HG02759 (cell line): Measurements from ENCODE around the gene GPR108.
"Not testable (repeated sequence)": the region's sequence is repeated elsewhere in the genome, so short reads cannot be mapped to it uniquely, and the experiment has no call there.

Source experiments
- ATAC-seq: cut with Tn5 transposase; IDR thresholded peaks from one replicate; pipeline ENCODE4 v1.9.1; 2021; ENCODE audit warnings: mild to moderate bottlenecking, moderate library complexity; ENCODE audit not compliant: unreplicated experiment

Gene GPR108

DNA sequence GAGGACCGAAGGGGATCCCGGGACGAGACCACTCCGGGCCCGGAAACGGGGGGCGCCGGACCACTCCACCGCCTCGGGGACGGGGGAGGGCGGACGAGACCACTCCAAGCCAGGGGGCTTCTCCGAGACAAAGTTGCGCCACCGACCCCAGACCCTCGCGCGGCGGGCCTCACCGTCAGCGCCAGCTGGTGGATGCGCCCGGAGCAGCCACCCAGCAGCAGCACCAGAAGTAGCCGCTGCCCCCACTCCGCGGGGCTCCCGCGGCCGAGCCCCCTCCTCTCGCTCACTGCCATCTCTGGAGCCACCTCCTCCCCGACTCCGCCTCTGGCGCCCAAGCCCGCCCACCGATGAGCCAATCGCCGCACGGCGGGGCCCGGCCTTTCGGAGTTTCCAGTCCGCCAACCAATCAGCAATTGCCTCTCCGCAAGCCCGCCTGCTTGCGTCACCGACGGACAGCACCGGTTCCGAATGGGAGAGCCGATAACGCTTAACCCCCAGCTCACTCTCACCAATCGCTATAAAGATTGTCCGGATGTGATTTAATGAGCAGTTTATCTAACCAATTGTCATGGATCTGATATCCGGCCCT is at the start of gene GPR108:
Gene GPR108, minus strand, starts transcription at position 297 of the 589 bp plus-strand sequence. Its CDS starts 4 bp downstream, at position 293.
- peak; percentile 65 for ATAC-seq

DNA sequence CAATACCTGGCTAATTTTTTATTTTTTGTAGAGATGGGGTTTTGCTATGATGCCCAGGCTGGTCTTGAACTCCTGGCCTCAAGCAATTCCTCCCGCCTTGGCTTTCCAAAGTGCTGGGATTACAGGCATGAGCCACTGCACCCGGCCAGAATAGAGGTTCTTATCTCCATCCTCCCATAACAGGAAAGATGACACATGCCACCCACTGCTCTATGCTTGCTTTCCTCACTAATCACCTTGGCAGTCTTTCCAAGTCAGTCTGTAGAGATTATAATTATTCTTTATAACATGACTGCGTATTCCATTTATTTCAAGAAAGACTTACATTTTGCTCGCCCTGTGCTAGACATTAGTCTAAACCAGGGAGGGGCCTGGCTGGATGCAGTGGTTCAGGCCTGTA is 41.8 kb upstream of the GPR108 start:
- ATAC-seq: no peak

DNA sequence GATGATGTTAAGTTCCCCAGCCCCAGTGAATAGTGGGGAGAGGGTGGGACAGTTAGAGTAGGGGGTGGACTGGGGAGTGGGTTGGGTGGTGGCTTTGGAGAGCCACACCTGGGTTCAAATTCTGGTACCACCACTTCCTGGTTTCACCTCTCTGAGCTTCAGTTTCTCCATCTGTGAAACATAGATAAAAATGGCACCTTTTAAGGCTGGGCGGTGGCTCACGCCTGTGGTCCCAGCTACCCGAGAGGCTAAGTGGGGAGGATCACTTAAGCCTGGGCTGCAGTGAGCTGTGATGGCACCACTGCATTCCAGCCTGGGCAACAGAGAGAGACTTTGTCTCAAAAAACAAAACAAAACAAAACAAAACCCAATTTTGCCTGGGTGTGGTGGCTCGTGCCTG is 41.0 kb upstream of the GPR108 start:
- no peak for ATAC-seq

DNA sequence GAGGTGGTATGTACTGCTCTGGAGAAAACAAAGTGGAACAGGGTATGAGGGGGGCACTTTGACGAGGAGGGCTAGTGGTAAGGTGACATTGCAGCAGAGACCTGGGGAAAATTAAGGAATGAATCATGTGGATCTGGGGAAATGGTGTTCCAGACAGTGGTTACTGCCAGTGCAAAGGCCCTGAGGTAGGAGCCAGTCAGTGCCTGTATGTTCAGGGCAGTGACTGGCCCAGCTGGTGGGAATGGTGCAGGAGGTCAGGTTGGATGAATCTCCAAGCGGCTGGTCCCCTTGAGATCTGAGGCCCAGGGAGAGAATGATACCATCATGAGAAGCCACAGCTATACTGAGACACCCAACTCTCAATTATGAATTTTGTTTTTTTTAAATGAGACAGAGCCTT is 40.1 kb upstream of the GPR108 start:
- no peak for ATAC-seq

DNA sequence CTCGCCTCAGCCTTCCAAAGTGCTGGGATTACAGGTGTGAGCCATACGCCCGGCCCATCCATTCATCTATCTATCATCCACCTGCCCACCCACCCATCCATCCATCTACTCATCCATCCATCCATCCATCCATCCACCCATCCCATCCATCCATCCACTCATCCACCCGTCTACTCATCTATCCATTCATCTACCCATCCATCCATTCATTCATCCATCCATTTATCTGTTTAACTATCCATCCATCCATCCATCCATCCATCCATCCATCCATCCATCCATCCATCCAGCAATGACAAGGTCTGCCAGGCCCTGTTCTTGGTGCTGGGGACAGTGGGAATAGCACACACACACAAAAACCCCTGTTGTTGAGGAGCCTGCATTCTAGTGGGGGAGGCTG is 39.6 kb upstream of the GPR108 start:
- no peak for ATAC-seq

DNA sequence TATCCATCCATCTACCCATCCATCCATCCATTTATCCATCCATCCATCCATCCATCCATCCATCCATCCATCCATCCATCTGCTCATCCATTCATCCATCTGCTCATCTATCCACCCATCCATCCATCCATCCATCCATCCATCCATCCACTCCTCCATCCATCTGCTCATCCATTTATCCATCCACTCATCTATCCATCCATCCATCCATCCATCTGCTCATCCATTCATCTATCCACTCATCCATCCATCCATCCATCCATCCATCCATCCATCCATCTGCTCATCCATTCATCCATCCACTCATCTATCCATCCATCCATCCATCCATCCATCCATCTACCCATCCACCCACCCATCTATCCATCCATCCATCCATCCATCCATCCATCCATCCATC is 38.7 kb upstream of the GPR108 start:
- ATAC-seq: not testable (repeated sequence)

DNA sequence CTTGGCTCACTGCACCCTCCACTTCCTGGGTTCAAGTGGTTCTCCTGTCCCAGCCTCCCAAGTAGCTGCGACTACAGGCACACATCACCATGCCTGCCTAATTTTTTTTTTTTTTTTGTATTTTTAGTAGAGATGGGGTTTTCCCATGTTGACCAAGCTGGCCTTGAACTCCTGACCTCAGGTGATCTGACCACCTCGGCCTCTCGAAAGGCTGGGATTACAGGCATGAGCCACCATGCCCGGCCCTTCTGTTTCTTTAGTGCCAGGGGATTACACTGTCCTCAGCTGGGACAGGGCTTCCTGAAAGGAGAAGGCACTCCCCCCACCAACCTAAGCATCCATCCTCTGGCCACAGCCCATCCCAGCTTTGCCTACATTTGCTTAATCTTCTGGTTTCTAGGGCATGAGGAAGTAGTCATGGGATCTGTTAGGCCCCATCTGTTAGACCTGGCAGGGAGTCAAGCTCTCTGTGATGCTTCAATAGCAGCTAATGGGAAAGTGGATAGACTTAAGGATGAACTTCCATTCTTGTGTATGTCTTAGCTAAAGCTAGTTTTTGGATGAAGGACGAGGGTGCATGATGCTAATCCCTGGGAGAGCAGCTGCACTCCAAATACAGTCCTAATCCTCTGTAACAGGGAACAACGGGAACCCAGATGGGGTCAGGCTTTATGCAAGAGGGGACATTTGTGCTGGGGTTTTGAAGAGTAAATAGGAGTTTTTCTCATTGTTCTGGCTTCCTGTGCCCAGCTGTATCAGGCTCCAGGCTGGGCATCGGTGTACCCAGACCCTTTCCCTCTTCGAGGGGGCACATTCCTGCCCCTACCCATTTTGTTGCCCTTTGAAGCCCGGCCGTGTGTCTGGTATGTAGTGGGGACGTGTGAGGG is 37.7 kb upstream of the GPR108 start:
- ATAC-seq: no peak

DNA sequence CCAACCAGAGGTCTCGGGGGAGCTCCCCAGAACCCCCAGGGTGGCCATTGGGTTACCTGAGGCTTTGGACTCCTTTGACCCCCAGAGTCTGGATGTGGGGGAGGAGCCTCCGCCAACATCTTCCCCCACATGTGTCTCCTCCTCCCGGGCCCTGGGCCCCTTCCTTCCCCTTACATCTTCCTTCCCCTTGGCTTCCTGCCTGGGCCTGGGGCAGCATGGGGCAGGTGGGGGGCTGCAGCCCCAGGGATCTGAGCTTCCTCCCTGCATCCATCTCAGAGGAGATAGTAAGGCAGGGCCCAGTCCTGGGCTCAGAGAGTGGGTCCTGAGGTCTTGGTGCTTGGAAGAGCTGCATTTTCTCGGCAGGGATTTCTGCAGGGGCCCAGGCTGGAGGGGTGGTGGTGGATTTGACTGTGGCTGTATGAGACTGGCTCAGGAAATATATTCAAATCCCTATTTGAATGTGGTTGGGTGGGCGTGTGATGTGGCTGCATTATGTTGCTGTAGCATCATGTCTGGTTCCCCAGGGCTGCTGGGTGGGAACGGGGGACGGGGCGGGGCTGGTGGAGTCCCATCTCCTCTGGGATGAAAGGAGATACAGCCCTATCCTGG is 36.0 kb upstream of the GPR108 start:
- ATAC-seq: no peak

DNA sequence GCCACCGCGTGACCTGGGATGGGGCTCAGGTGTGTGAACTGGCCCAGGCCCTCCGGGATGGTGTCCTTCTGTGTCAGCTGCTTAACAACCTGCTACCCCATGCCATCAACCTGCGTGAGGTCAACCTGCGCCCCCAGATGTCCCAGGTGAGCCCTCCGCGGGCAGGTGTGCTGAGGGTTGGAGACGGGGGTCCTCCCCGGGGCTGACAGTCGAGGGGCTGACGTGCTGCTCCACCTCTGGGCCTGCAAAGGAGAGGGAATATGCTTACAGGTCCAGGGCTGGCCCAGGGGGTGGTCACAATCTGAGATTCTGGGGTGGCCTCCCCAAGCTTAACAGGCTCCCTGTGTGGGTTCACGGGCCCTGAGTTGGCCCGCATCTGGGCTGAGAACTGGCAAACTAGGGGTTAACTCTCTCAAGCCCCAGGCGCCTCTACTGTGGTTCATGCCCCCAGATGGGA is 35.5 kb upstream of the GPR108 start:
- ATAC-seq: no peak

DNA sequence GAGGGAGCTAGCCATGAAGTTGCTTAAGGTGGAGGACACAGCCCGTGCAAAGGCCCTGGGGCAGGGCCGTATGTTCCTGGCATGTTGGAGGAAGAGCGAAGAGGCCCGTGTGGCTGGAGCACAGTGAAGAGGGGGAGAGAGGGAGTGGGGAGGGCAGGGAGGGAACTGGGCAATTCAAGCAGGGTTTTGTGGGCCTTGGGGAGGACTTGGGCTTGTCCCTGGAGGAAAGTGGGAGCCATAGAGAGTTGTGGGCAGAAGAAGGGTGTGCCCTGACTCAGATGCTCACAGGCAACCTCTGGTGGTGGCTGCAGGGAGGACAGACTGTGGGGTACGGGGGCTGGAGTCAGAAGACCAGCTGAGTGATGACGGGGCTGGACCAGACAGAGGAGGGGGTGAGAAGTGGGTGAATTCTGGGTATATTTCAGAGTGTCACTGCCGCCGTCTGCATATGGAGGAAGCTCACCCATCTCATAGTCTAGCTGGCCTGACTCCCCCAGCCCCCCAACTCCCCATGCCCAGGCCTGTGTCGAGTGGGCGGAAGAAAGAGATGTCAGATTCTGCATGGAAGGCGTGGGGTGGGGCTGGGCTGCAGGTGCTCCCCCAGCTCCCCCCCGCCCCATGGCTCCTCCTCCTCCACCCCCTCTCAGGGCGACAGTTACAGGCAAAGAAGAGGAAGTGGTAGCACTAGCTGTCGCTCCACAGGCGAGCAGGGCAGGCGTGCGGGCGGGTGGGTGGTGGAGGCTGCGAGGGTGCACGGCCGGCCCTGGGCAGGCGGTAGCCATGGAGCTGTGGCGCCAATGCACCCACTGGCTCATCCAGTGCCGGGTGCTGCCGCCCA is 34.9 kb upstream of the GPR108 start, which contains the start of gene VAV1:
Gene VAV1, plus strand, starts transcription at position 681 of the 838 bp plus-strand sequence. Its CDS starts 100 bp downstream, at position 781.
- peak; percentile 44 for ATAC-seq

DNA sequence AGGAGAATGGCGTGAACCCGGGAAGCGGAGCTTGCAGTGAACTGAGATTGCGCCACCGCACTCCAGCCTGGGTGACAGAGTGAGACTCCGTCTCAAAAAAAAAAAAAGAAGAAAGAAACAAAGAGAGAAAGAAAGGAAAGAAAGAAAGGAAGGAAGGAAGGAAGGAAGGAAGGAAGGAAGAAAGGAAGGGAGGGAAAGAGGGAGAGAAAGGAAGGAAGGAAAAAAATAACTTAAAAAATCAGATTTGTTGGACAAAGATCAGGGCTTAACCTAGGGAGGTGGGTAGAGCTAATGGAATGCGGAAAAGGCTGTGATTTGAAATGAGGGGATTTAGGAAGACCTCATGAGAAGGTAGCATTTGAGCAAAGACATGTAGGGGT is 34.3 kb upstream of the GPR108 start:
- ATAC-seq: not testable (repeated sequence)

DNA sequence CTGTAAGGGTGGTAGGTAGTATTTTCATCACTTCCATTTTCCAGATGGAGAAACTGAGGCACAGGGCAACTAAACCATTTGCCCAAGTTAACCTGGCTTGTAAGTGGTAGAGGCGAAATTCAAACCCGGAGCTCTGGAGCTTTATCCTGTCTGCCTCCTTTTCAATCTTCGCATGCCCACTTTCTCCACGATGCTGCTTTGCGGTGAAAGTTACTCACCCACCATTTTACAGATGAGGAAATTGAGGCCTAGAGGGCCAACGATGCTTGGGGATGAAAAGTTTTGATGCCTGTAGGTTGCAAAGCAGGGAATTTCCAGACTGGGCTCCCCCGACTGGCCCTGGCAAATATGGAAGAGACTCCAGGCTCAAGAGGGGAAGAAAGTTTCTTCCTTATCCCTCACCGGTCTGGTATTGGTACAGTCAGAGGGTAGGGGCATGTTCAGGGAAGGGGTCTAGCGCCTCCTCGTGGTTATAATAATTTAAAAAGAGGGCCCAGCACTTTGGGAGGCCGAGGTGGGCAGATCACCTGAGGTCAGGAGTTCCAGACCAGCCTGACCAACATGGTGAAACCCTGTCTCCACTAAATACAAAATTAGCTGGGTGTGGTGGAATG is 31.7 kb upstream of the GPR108 start:
- no peak for ATAC-seq

DNA sequence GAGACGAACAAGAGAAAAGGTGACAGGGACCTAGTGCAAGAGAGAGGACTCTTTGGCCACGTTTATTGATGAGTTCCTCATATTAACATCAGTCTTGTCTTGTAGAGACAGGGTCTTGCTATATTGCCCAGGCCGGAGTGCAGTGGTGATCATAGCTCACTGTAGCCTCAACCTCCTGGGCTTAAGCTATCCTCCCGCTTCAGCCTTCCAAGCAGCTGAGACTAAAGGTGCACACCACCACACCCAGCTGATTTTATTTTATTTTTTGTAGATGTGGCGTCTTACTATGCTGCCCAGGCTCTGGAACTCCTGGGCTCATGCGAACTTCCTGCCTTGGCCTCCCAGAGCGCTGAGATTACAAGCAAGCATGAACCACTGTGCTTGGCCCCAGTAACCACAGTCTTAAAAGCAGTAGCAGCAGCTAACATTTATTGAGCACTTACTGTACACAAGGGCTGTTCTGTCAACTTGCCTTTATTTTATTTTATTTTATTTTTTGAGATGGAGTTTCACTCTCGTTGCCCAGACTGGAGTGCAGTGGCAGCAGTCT is 30.9 kb upstream of the GPR108 start:
- no peak for ATAC-seq

DNA sequence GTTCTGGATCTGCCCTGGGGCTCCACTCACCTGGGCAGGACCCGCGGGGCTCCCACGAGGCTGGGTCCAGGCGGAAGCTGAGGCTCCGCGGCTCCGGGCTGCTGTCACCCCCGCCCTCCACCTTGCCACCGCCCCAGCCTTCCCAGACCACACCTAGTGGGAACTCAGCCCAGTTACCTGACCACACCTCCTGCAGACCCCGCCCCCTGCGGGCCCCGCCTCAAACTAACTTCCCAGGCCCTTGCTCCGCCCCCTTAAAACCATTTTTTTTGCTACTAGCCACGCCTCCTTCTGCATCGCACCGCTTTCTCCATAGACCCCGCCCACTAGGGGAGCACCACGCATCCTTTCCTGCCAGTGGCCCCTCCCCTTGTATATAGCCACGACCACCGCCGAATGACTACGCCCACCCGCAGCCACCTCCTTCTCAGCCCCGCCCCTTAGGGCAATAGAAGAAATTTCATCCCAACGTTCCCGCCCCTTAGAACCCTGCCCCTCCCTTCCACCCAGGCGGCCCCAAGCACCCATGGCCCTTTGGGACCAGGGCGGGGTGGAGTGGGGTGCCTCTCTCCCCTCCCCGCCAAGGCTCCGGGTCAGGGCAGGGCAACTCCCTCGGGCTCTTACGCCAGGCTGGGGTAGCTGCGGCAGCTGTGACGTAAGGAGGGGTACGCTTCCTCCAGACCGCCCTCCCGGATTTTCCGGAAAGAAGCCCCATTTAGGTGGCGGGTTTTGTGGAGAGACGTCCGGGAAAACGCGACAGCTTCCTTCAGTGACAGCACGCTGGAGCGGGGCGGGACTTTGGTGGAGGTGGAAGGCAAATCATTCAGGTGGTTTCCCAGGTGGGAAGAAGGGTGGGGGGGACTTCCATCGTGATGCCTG is 30.2 kb upstream of the GPR108 start, which contains the start of gene SH2D3A:
Gene SH2D3A, minus strand, starts transcription at position 79 of the 879 bp plus-strand sequence. CDS start 3,687 bp downstream, outside the sequence.
- peak; percentile 63 for ATAC-seq

DNA sequence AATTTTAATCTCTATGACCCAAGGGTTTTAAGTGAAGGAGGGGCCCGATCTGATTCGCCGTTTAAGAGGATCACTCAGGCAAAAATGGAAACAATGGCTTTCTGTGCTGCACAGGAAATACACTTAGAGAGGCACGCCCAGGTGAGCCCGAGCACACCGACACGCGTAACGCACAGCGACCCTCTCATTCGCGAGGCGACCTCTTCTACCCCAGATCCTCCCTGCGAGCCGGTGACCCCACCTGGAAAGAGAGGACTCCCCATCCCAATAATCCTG is 29.6 kb upstream of the GPR108 start:
- peak; percentile 20 for ATAC-seq

DNA sequence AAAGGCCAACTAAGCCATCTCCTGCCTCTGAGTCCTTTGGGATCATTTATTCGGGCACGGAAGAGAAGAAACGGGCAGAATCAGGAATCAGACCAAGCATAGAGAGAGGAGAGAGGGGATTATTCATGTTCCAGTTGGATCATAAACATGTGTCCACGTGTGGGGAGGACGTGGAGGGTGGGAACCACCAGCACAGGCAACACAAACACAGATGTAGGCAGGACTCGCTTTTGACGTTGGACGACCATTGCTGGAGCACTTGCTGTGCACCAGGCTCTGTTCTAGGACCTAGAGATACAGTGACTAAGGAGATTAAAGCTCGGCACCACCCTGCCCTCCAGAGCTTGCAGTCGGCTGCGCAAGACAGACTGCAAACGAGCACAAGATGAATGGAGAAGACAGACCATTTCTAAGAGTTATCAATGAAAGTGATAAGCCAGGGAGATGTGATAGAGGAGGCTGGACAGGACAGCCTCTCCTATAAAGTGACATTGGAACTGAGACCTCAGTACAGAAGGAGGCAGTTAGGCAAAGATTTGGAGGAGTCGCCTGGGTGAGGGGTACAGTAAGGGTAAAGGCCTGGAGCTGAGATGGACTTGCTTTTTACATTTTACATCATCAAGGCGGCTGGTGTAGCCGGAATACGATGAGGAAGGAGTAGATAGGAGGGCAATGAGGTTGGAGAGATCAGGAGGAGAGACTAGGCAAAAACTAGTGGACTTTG is 29.1 kb upstream of the GPR108 start:
- ATAC-seq: no peak

DNA sequence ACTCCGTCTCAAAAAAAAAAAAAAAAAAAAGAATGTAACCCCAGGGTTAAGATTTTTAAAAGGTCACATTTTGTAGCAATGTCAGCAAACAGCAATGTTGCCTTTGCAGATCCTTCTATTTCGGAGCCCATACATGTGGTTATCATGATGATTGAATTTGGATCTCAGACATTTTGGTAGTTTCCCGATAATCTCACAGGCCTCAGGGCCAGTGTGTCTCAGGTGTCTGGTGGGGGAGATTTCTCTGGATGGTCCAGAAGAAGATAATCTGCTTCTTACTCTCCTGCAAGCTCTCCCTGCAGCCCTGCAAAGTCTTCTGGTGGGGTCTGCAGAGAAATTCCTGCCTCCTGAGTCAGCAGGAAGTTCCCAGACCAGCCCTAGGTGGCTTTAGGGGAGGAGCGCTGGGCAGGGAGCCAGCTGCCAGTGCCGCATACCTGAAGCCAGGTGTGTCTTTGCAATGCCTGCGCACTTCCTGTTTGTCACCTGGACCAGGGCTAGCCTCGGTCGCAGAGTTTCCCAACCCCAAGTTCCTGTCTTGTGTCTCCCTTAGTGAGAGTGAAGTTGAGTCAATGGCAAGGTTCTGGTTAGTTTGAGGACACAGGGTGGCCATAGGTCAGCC is 28.5 kb upstream of the GPR108 start:
- no peak for ATAC-seq

DNA sequence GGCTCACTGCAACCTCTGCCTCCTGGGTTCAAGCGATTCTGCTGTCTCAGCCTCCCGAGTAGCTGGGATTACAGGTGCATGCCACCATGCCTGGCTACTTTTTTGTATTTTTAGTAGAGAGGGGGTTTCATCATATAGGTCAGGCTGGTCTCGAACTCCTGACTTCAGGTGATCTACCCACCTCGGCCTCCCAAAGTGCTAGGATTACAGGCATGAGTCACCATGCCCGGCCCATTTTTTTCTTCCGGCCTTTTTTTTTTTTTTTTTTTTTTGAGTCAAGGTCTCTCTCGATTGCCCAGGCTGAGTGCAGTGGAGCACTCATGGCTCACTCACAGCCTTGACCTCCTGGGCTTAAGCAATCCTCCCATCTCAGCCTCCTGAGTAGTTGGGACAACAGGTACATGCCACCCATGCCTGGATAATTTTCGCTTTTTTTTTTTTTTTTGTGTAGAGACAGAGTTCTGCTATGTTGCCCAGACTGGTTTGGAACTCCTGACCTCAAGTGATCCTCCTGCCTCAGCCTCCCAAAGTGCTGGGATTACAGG is 24.9 kb upstream of the GPR108 start:
- ATAC-seq: not testable (repeated sequence)
